HL-60 (cell line): ENCODE data around the gene KRT6C.

Experiments
- CTCF ChIP-seq: IDR thresholded peaks from one replicate; pipeline ENCODE4 v1.5.1; 2011; ENCODE audit warnings: low read length, control low read depth, inconsistent platforms; ENCODE audit not compliant: insufficient read depth
- GABPA ChIP-seq: IDR thresholded peaks from 2 replicates; pipeline ENCODE4 v1.6.1; 2012; ENCODE audit warnings: low read depth
- SPI1 ChIP-seq: IDR thresholded peaks from 2 replicates; pipeline ENCODE4 v1.6.1; 2012; ENCODE audit warnings: low read depth, mild to moderate bottlenecking, borderline replicate concordance

- no peak for TF ChIP-seq CTCF
- no peak for TF ChIP-seq GABPA
- TF ChIP-seq SPI1, result no peak
Observed at GRCh38 chr12:52433501-52434080, 40.0 kb downstream of the KRT6C start.
